ENCODE measurements around the gene CHMP2A. TPM values are rescaled to one million over a fixed set of nuclear protein-coding genes. Genes with fewer than 3 reads are reported as not detected.

Gene CHMP2A
- polyA plus RNA-seq, 1 donor from 2014 or later, result 189 TPM

GRCh38 chr19:58551577-58552471 lies 3.1 kb downstream of the CHMP2A start:
- Histone ChIP-seq H2AFZ (ENCODE audit: low read depth, low read length) (no peak overlapping the region), H3K36me3 (ENCODE audit: insufficient read depth, low read length) (peaks cover 3% of the 10 kb centered on the region), H4K20me1 (ENCODE audit: insufficient read depth) (peaks cover 17% of the 10 kb centered on the region), H3K9me3 (ENCODE audit: low read length) (no peaks in the 10 kb centered on the region), H3K79me2 (replicated peaks; ENCODE audit: insufficient read depth, low read length) (peaks cover 19% of the 10 kb centered on the region), H3K4me2 (ENCODE audit: low read length) (no peak overlapping the region), H3K27me3 (ENCODE audit: insufficient read depth, low read depth, low read length) (no peaks in the 10 kb centered on the region), H3K9me2 (ENCODE audit: insufficient read depth, low read length) (no peaks in the 10 kb centered on the region), H3K4me3 (ENCODE audit: low read length) (no peak overlapping the region), H3K9ac (ENCODE audit: low read length) (no peak overlapping the region), H3F3A (ENCODE audit: insufficient read depth, low read length, poor library complexity, severe bottlenecking) (peaks cover 9% of the 10 kb centered on the region), H3K27ac (ENCODE audit: low read length) (no peak overlapping the region)
- TF ChIP-seq EZH2 (IDR thresholded peaks at IDR 0.05; ENCODE audit: borderline replicate concordance, insufficient read depth, low read length, poor library complexity, severe bottlenecking) (no peak), TAF1 (IDR thresholded peaks at IDR 0.05; ENCODE audit: low read depth) (no peak), CTCF (IDR thresholded peaks at IDR 0.05; ENCODE audit: poor library complexity, severe bottlenecking) (no peak), POLR2AphosphoS5 (IDR thresholded peaks at IDR 0.05) (peak; percentile 6), RAD21 (conservative IDR thresholded peaks at IDR 0.05) (no peak)

- Histone ChIP-seq H3K27me3 (ENCODE audit: insufficient read depth, low read depth, low read length) (no peaks in the 10 kb centered on the region), H3K27ac (ENCODE audit: low read length) (no peak overlapping the region), H3K4me3 (ENCODE audit: low read length) (no peak overlapping the region), H3F3A (ENCODE audit: insufficient read depth, low read length, poor library complexity, severe bottlenecking) (peaks cover 9% of the 10 kb centered on the region), H4K20me1 (ENCODE audit: insufficient read depth) (peaks cover 24% of the 10 kb centered on the region), H3K79me2 (replicated peaks; ENCODE audit: insufficient read depth, low read length) (peaks cover 19% of the 10 kb centered on the region), H3K9ac (ENCODE audit: low read length) (no peak overlapping the region), H3K9me3 (ENCODE audit: low read length) (no peaks in the 10 kb centered on the region), H3K9me2 (ENCODE audit: insufficient read depth, low read length) (no peaks in the 10 kb centered on the region), H3K4me2 (ENCODE audit: low read length) (no peak overlapping the region), H3K36me3 (ENCODE audit: insufficient read depth, low read length) (peaks cover 3% of the 10 kb centered on the region), H2AFZ (ENCODE audit: low read depth, low read length) (no peak overlapping the region)
- no peak for TF ChIP-seq POLR2AphosphoS5 (IDR thresholded peaks at IDR 0.05)
- no peak for TF ChIP-seq REST (IDR thresholded peaks at IDR 0.05; ENCODE audit: borderline replicate concordance)
- no peak for TF ChIP-seq TAF1 (IDR thresholded peaks at IDR 0.05; ENCODE audit: low read depth)
- TF ChIP-seq MXI1 (conservative IDR thresholded peaks at IDR 0.05; ENCODE audit: poor library complexity, severe bottlenecking), result no peak
- no peak for TF ChIP-seq EP300 (conservative IDR thresholded peaks at IDR 0.05; ENCODE audit: poor library complexity, severe bottlenecking)
- no peak for TF ChIP-seq CTCF (IDR thresholded peaks at IDR 0.05; ENCODE audit: poor library complexity, severe bottlenecking)
- TF ChIP-seq EZH2 (IDR thresholded peaks at IDR 0.05; ENCODE audit: borderline replicate concordance, insufficient read depth, low read length, poor library complexity, severe bottlenecking), result no peak
- TF ChIP-seq RAD21 (conservative IDR thresholded peaks at IDR 0.05), result no peak
- no peak for TF ChIP-seq SMC3 (conservative IDR thresholded peaks at IDR 0.05; ENCODE audit: poor library complexity)
These were observed 3.8 kb downstream of the CHMP2A start for GRCh38 chr19:58551123-58551497.
